Stomach (tissue), 9 donors: Measurements from ENCODE around the gene UBE2M. TPM values are rescaled to one million over a fixed set of nuclear protein-coding genes. Genes with fewer than 3 reads are reported as not detected.

ENCODE experiments used
- DNase-seq, 2 donors: peaks; one replicate each; pipeline versions ENCODE4 v3.0.0 to v3.0.0-alpha.2; 2013 to 2019
- H3K27ac ChIP-seq, 5 donors: fragments of 200-600 bp in 4 of 5; sonication (generic) in 4 of 5; one replicate each; pipeline ENCODE4 v1.5.1; 2013 to 2019; ENCODE audit warnings: mild to moderate bottlenecking in 1 of 5, moderate library complexity in 1 of 5
- H3K27me3 ChIP-seq, 3 donors: fragments of 200-600 bp; sonication (generic); one replicate each; pipeline ENCODE4 v1.5.1; 2017 to 2019; ENCODE audit warnings: mixed run types in 1 of 3
- H3K36me3 ChIP-seq, 4 donors: fragments of 200-600 bp; sonication (generic); 1 replicate in 3 of 4; 2 replicates in 1 of 4; pipeline ENCODE4 v1.5.1; 2016 to 2019
- H3K4me1 ChIP-seq, 4 donors: fragments of 200-600 bp; sonication (generic); one replicate each; pipeline ENCODE4 v1.5.1; 2016 to 2019
- H3K4me3 ChIP-seq, 4 donors: fragments of 200-600 bp; sonication (generic) in 3 of 4; one replicate each; pipeline ENCODE4 v1.5.1; 2016 to 2019; ENCODE audit warnings: mild to moderate bottlenecking in 1 of 4
- H3K9me3 ChIP-seq, 4 donors: fragments of 200-600 bp; sonication (generic); one replicate each; pipeline ENCODE4 v1.5.1; 2016 to 2019
- EP300 ChIP-seq: sonication (generic); formaldehyde crosslinking; IDR thresholded peaks from one replicate; pipeline ENCODE4 v1.6.1; 2017; ENCODE audit warnings: antibody characterized with exemption
- POLR2A ChIP-seq, 4 donors: fragments of 450-650 bp; IDR thresholded peaks; one replicate each; pipeline ENCODE4 v1.6.1; 2016; ENCODE audit warnings: antibody characterized with exemption in 4 of 4, control low read depth in 2 of 4, mild to moderate bottlenecking in 1 of 4, moderate library complexity in 1 of 4
- POLR2AphosphoS5 ChIP-seq, 3 donors: sonication (generic); formaldehyde crosslinking; IDR thresholded peaks; one replicate each; pipeline ENCODE4 v1.6.1; 2016; ENCODE audit warnings: antibody characterized with exemption in 3 of 3
- WGBS, 5 donors: extraction: QIAGEN DNeasy Blood & Tissue Kit in 3 of 5; methylation state at CpG; one replicate each; pipeline versions ENCODE4 v1.1.5 to v1.1.7; 2013 to 2018; 5-methylcytosine and 5-hydroxymethylcytosine counted together
- intact Hi-C: fragments of 100-400 bp; cut with DNase I; formaldehyde crosslinking; loops from one replicate; pipeline ENCODE4 v1.15.1; 2023; ENCODE audit warnings: low total_unique reads
- polyA plus RNA-seq, 3 donors: library from polyadenylated mRNA; stranded (reverse); fragments of 200-250 nt; gene quantifications; one replicate each; pipeline ENCODE4 v1.2.3, GENCODE V29; 2013
- total RNA-seq, 5 donors: library from RNA; depleted of rRNA; stranded (reverse); fragments of >200 nt; gene quantifications; one replicate each; pipeline versions ENCODE4 v1.1.0 to v1.2.3, GENCODE V29; 2014 to 2016
- TF ChIP-seq, protein P1 (sequence below), 7 experiments: fragments of 450-650 bp in 4 of 7; fragments of 200-600 bp in 3 of 7; sonication (generic) in 3 of 7; IDR thresholded peaks; one replicate each; pipeline ENCODE4 v1.5.1; 2016 to 2019; ENCODE audit warnings: antibody characterized with exemption in 7 of 7, control low read depth in 2 of 7, mild to moderate bottlenecking in 1 of 7
- donor health status: healthy with polysubstance abuse.
- donor health status: Bipolar disorder and iron deficiency.
- donor health status: healthy.

UBE2M gene
- total and polyA plus RNA-seq, 8 donors = 9.8 to 51.5 (median 35.3) TPM; not detected in 1

DNA sequence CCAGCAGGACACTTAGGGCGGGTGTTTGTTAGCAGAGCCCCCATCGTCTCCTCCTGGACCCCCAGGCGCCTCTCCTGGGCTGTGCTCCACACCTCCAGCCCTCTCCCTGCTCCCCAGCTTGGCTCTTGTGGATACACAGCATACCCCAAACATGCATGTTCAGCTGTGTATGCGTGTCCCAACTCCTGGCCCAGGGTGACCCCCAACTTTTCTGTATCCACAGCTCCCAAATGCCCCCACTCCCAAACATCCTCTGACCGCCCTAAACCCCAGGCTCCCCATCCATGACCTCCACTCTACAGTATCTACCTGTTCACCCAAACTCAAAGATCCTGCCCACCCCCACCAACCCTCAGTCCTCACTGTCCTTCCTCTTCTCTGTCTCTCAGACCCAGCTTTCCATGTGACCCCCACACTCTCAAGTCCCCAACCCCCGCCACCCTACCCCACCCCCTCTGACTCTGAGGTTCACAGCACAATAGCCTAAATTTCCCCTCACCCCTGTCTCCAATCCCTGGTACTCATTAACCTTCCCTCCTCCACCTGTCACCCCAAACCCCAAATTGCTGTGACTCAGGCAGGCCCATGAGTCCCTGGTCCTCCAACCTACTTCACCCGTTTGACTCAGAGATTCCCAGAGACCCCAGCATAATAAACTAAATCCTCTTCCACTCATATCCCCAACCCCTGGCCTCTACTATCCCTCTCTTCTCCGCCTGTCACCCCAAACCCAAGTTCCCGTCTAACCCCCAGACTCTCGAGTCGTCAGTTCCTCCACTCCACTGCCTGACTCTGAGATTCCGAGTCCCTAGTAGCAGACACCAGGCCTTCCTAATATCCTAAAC, 968 bp downstream of the UBE2M start:
- 22 to 28% (median 26%) methylated on average over 12 of the region's 12 CpGs for WGBS, 5 donors
- Histone ChIP-seq H3K27me3 (peaks cover 0 to 7% (median 3%) of the 10 kb centered on the region in 3 donors), H3K36me3 (peaks cover 23 to 34% (median 29%) of the 10 kb centered on the region in 4 donors), H3K4me1 (peaks cover 55 to 77% (median 72%) of the 10 kb centered on the region in 4 donors), H3K27ac (peak overlapping the region; percentile 100), H3K4me3 (peak overlapping the region; percentile 72 to 88 (median 80)), H3K9me3 (no peaks in the 10 kb centered on the region)
- intact Hi-C loops = no loop called here
- TF ChIP-seq, protein P1, sequence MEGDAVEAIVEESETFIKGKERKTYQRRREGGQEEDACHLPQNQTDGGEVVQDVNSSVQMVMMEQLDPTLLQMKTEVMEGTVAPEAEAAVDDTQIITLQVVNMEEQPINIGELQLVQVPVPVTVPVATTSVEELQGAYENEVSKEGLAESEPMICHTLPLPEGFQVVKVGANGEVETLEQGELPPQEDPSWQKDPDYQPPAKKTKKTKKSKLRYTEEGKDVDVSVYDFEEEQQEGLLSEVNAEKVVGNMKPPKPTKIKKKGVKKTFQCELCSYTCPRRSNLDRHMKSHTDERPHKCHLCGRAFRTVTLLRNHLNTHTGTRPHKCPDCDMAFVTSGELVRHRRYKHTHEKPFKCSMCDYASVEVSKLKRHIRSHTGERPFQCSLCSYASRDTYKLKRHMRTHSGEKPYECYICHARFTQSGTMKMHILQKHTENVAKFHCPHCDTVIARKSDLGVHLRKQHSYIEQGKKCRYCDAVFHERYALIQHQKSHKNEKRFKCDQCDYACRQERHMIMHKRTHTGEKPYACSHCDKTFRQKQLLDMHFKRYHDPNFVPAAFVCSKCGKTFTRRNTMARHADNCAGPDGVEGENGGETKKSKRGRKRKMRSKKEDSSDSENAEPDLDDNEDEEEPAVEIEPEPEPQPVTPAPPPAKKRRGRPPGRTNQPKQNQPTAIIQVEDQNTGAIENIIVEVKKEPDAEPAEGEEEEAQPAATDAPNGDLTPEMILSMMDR (IDR thresholded peaks at IDR 0.05) = no peak
- TF ChIP-seq POLR2AphosphoS5 (IDR thresholded peaks at IDR 0.05) = no peak
- no peak for TF ChIP-seq EP300
- TF ChIP-seq POLR2A (IDR thresholded peaks at IDR 0.05) = no peak
- no peak for DNase-seq

DNA sequence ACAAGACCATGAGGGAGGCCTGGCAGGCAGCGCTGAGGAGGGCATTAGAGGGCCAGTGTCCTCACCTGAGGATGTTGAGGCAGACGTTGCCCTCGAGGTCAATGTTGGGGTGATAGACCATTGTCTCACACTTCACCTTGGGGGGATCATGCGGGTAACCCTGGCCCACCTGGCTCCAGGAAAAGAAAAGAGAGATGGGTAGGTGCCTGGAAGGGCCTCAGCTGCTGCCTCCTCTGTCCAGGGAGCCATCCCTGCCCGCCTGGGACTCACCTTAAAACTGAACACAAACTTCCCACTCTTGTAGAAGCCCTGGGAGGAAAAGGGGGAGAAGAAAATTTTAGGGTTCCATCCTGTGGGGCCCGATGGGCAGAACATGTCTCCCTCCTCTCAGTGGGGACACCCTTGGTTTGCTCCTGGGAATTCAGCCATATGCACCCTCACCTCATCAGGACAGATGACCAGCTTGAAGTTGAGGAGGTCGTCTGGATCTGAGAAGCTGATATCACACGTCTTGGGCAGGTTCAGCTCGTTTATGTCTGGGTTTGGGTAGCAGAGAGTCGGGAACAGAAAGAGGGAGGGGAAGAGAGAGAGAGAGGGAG, 1.7 kb downstream of the UBE2M start:
- peaks cover 30 to 41% (median 36%) of the 10 kb centered on the region in 4 donors for H3K36me3 ChIP-seq
- intact Hi-C loops = no loop called here
- TF ChIP-seq POLR2A (IDR thresholded peaks at IDR 0.05) (no peak), POLR2AphosphoS5 (IDR thresholded peaks at IDR 0.05) (no peak), EP300 (no peak)
- TF ChIP-seq, protein P1 (IDR thresholded peaks at IDR 0.05) = no peak
- no peaks in the 10 kb centered on the region for H3K9me3 ChIP-seq
- H3K4me3 ChIP-seq = peak overlapping the region; percentile 72 to 88 (median 80)
- no peak for DNase-seq
- H3K4me1 ChIP-seq = peaks cover 47 to 73% (median 66%) of the 10 kb centered on the region in 4 donors
- peak overlapping the region in 4 of 5 donors; percentile 100 for H3K27ac ChIP-seq
- 50 to 57% (median 53%) methylated on average over 10 of the region's 10 CpGs for WGBS, 5 donors
- H3K27me3 ChIP-seq = no peaks in the 10 kb centered on the region

DNA sequence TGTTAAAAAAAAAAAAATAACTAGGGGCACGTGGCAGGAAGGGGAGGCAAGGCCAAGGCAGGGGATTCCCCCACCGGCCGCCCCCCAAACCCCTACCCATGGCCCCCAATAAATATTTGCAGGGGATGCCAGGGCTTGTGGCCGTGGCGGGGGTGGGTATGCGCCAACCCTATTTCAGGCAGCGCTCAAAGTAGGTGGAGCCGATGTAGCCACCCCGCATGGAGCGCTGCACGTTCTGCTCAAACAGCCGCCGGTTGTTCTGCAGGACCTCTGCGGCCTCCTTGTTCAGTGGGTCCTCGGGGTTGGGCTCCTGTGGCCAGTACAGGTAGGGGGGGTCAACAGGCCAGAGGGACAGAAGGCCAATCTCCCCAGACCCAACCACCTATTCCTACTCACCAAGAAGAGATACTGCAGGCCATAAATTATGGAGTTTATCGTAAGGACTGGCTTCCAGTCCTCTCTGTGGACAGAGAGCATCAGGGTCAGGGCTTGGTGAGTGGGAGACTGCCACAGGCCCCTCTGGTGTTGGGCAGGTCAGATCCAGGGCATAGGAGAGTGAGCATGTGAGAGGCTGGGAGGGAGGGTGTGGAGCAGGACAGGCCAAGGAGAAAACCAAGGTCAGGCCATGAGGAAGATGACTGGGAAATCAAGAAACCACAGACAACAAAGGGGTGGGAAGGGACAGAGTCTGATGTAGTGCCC, 2.3 kb downstream of the UBE2M start:
- Histone ChIP-seq H3K27ac (peak overlapping the region in 4 of 5 donors; percentile 100), H3K4me3 (peak overlapping the region in 2 of 4 donors; percentile 85 to 93), H3K9me3 (no peaks in the 10 kb centered on the region), H3K27me3 (no peaks in the 10 kb centered on the region), H3K36me3 (peaks cover 37 to 47% (median 43%) of the 10 kb centered on the region in 4 donors), H3K4me1 (peaks cover 43 to 66% (median 61%) of the 10 kb centered on the region in 4 donors)
- no peak for DNase-seq
- WGBS, 5 donors = 78 to 83% (median 82%) methylated on average over 16 of the region's 16 CpGs
- intact Hi-C loops = no loop called here
- no peak for TF ChIP-seq POLR2A (IDR thresholded peaks at IDR 0.05)
- TF ChIP-seq EP300 = no peak

DNA sequence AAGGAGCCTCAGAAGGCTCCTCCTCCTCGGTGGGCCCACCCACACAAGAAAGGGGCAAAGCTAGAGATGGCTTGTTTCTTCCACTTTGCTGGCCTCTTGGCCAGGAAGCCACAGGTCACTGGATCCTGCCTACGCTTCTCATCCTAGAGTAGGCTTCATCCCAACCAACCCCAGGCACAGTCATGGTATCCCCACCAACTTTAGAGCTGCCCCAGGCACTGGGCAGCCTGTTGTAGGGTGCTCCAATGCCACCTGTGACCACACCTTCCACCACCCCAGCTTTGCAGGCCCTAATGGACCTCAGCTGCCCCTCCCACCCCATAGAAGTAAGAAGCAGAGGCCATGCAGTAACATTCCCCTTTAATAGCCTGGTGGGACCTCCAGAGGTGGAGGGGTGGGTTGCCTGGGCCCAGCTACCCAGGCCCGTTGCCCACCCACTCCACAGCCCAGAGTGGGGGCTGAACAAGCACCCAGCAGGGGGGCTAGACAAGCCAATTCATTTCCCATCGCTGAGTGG, 3.0 kb downstream of the UBE2M start:
- peak overlapping the region; percentile 72 to 93 (median 76) for H3K4me3 ChIP-seq
- H3K27ac ChIP-seq = peak overlapping the region; percentile 94 to 100 (median 100)
- H3K27me3 ChIP-seq = no peaks in the 10 kb centered on the region
- TF ChIP-seq POLR2A (IDR thresholded peaks at IDR 0.05) (no peak), EP300 (no peak), POLR2AphosphoS5 (IDR thresholded peaks at IDR 0.05) (no peak)
- TF ChIP-seq, protein P1 (IDR thresholded peaks at IDR 0.05) = no peak
- H3K9me3 ChIP-seq = no peaks in the 10 kb centered on the region
- intact Hi-C loops = no loop called here
- WGBS, 5 donors = 45 to 63% (median 46%) methylated on average over 3 to 4 of the region's 4 CpGs
- no peak for DNase-seq
- peaks cover 43 to 61% (median 57%) of the 10 kb centered on the region in 4 donors for H3K4me1 ChIP-seq
- peaks cover 43 to 54% (median 49%) of the 10 kb centered on the region in 4 donors for H3K36me3 ChIP-seq
